K562 (cell line): Measurements from ENCODE around the gene NAE1.

Experiments
- STAT5B ChIP-seq: fragments of 250-450 bp; sonication (Bioruptor Pico); IDR thresholded peaks from 2 replicates; pipeline ENCODE4 v1.8.0; 2021; ENCODE audit warnings: mild to moderate bottlenecking, inconsistent platforms
- TF ChIP-seq, protein P1 (sequence below), 3 experiments: IDR thresholded peaks in 2 of 3; conservative IDR thresholded peaks in 1 of 3; 2 replicates each; pipeline ENCODE4 v1.5.1; 2011 to 2012; ENCODE audit warnings: low read length in 3 of 3, mild to moderate bottlenecking in 3 of 3, control low read depth in 2 of 3, improper control_type of control experiment in 1 of 3, inconsistent platforms in 1 of 3, low read depth in 1 of 3, mixed read lengths in 1 of 3, moderate library complexity in 1 of 3; ENCODE audit not compliant: insufficient read depth in 2 of 3

GRCh38 chr16:66758086-66758485, 72.7 kb downstream of the NAE1 start:
- TF ChIP-seq, protein P1, sequence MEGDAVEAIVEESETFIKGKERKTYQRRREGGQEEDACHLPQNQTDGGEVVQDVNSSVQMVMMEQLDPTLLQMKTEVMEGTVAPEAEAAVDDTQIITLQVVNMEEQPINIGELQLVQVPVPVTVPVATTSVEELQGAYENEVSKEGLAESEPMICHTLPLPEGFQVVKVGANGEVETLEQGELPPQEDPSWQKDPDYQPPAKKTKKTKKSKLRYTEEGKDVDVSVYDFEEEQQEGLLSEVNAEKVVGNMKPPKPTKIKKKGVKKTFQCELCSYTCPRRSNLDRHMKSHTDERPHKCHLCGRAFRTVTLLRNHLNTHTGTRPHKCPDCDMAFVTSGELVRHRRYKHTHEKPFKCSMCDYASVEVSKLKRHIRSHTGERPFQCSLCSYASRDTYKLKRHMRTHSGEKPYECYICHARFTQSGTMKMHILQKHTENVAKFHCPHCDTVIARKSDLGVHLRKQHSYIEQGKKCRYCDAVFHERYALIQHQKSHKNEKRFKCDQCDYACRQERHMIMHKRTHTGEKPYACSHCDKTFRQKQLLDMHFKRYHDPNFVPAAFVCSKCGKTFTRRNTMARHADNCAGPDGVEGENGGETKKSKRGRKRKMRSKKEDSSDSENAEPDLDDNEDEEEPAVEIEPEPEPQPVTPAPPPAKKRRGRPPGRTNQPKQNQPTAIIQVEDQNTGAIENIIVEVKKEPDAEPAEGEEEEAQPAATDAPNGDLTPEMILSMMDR (IDR thresholded peaks at IDR 0.05 in 2 of 3, conservative IDR thresholded peaks at IDR 0.05 in 1 of 3; ENCODE audit: insufficient read depth in 2 of 3, low read depth in 1 of 3, low read length in 3 of 3): no peak
- no peak for TF ChIP-seq STAT5B (CRISPR knock-in tag)
